ENCODE measurements around the gene LLGL2.

GRCh38 chr17:75550139-75550465, 24.6 kb downstream of the LLGL2 start:
- TF ChIP-seq CTCF (conservative IDR thresholded peaks at IDR 0.05 in 1 of 2, IDR thresholded peaks at IDR 0.05 in 1 of 2; ENCODE audit: extremely low read depth in 1 of 2, insufficient read depth in 1 of 2, low read depth in 1 of 2, low read length in 2 of 2), result no peak
- no peak for TF ChIP-seq EZH2 (IDR thresholded peaks at IDR 0.05; ENCODE audit: borderline replicate concordance, low read length)
